ENCODE results near the gene DPF3.

DPF3 gene

GRCh38 chr14:72723858-72724530 is 169.9 kb downstream of the DPF3 start:
- TF ChIP-seq CTCF (IDR thresholded peaks at IDR 0.05; ENCODE audit: control insufficient read depth, insufficient read depth, low read depth, low read length, missing control alignments): no peak
- DNase-seq (ENCODE audit: low read depth): no peak
- no peak overlapping the region for H3K4me3 ChIP-seq (ENCODE audit: control insufficient read depth, low read depth, low read length)

GRCh38 chr14:72722201-72722785 is 171.6 kb downstream of the DPF3 start:
- TF ChIP-seq CTCF (IDR thresholded peaks at IDR 0.05; ENCODE audit: control insufficient read depth, insufficient read depth, low read depth, low read length, missing control alignments): no peak

GRCh38 chr14:72721083-72721482 is 172.8 kb downstream of the DPF3 start:
- H3K4me3 ChIP-seq (ENCODE audit: control insufficient read depth, low read depth, low read length): no peak overlapping the region
- no peak for DNase-seq (ENCODE audit: low read depth)
- no peak for TF ChIP-seq CTCF (IDR thresholded peaks at IDR 0.05; ENCODE audit: control insufficient read depth, insufficient read depth, low read depth, low read length, missing control alignments)

More at GRCh38 chr14:72722201-72722785, 171.6 kb downstream of the DPF3 start:
- DNase-seq (ENCODE audit: low read depth): no peak
- no peak overlapping the region for H3K4me3 ChIP-seq (ENCODE audit: control insufficient read depth, low read depth, low read length)

- TF ChIP-seq CTCF (IDR thresholded peaks at IDR 0.05; ENCODE audit: control insufficient read depth, insufficient read depth, low read depth, low read length, missing control alignments): no peak
- H3K4me3 ChIP-seq (ENCODE audit: control insufficient read depth, low read depth, low read length): no peak overlapping the region
- DNase-seq (ENCODE audit: low read depth): no peak
These were observed 176.7 kb downstream of the DPF3 start for GRCh38 chr14:72717220-72717619.

GRCh38 chr14:72716476-72716875 is 177.4 kb downstream of the DPF3 start:
- DNase-seq (ENCODE audit: low read depth): no peak
- no peak for TF ChIP-seq CTCF (IDR thresholded peaks at IDR 0.05; ENCODE audit: control insufficient read depth, insufficient read depth, low read depth, low read length, missing control alignments)

DNA sequence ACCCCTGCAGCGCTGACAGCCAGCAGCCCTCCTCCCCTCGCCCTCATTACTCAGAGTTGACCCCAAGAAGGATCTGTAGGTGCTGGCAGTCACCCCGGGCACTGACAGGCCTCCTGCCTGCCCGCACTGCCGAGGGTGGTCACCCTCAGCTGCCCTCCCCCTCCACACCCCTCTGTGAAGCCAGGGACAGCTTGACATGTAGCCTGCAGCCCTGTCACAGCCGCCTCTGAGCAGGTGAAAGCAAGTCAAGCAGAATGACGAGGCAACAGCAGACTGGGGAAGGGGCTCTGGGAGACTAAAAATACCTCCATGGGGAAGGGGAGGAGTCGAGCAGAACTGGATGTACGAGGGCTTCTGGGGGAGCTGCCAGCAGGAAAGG is 178.1 kb downstream of the DPF3 start:
- no peak for TF ChIP-seq CTCF (IDR thresholded peaks at IDR 0.05; ENCODE audit: control insufficient read depth, insufficient read depth, low read depth, low read length, missing control alignments)
- DNase-seq (ENCODE audit: low read depth): no peak
- no peak overlapping the region for H3K4me3 ChIP-seq (ENCODE audit: control insufficient read depth, low read depth, low read length)

More at GRCh38 chr14:72716476-72716875, 177.4 kb downstream of the DPF3 start:
- H3K4me3 ChIP-seq (ENCODE audit: control insufficient read depth, low read depth, low read length): no peak overlapping the region

All from AG09309 (cell line).